Islet of Langerhans (tissue), 1 donor: ENCODE measurements around the gene GPHB5.
"Not testable (repeated sequence)": the region's sequence is repeated elsewhere in the genome, so short reads cannot be mapped to it uniquely, and the experiment has no call there.

Source experiments
- FAIRE-seq: peaks from one replicate; lab custom pipeline; 2011; peaks lifted over from hg19 to GRCh38; lab: Jason Lieb, UNC

GPHB5 gene

DNA sequence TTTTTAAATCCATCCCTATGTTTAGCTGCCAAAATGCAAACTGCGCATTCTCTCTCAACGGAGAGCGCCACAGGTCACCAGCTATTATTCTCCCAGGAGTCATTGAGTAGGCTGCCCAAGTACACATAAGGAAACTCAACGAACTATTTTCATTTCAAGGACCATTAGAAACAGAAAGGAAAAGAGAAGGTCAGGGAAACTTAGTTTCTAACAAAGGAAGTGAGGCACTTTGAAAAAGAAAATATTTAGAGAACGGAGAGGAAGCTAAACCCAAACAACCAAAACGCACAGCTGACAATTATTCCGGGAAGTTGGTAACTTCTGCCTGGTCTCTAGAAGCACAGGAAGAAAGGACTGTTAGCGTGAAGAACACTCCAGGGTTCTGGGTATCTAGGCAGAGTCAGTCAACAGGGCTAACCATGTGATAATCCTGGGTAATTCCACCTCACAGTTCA, 23.5 kb downstream of the GPHB5 start:
- FAIRE-seq: no peak

DNA sequence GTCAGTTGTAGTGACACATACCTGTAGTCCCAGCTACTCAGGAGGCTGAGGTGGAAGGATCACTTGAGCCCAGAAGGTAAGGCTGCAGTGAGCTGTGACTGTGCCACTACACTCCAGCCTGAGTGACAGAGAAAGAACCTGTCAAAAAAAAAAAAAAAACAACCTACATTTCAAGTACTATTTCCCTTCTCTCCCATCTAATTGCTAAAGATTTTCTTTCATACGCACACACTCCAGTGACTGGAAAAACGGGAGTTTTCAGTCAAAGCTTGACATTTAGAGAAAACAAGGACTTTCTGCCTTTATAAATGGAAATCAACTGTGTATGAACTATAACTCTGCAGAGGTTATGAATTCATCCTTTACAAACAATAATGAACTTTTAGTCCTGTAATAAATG, 25.9 kb downstream of the GPHB5 start:
- FAIRE-seq: no peak

DNA sequence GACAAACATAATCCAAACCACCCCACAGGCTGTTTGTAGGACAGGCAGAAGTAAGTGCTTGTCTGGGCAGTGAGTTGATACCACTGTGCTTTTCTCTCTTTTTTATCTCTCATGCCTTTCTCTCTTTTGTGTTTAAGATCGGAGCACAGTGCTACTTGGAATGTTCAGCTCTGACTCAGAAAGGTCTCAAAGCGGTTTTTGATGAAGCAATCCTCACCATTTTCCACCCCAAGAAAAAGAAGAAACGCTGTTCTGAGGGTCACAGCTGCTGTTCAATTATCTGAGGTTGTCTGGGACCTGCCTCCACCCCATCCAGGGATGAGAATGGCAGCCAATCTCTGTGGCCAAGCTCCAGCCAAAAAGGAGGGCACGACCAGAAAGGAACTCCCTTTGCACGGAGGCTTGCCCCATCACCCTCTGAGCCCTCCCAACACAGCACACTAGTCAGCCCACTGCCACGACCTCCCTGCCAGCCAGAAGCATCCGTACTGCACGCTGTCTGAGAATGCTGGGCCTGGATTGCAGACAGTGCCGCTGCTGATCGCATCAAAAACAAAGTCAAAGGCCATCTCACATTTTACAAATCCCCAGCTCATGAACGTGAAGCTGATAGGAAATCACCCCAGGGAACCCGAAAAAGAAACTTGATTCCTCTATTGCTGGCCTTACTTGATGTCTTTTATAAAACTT, 27.8 kb downstream of the GPHB5 start:
- FAIRE-seq: no peak

DNA sequence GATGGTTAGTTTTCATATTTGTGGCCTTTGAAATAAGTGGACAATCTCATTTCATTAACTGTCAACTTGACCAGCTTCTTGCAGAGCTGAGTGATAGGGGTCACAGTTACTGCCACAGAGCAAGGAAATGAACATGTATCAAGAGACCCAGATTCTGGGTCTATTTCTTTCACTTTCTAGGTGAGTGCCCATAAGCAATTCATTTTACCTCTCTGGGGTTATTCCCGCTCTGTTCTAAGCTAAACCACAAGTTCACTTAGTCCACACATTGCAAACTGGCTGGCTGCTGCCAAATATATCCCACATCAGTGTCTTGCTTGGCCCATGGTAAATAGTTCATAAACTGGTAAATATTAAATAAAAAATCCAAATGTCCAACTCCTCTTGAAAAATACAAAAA, 29.9 kb downstream of the GPHB5 start:
- FAIRE-seq: no peak

DNA sequence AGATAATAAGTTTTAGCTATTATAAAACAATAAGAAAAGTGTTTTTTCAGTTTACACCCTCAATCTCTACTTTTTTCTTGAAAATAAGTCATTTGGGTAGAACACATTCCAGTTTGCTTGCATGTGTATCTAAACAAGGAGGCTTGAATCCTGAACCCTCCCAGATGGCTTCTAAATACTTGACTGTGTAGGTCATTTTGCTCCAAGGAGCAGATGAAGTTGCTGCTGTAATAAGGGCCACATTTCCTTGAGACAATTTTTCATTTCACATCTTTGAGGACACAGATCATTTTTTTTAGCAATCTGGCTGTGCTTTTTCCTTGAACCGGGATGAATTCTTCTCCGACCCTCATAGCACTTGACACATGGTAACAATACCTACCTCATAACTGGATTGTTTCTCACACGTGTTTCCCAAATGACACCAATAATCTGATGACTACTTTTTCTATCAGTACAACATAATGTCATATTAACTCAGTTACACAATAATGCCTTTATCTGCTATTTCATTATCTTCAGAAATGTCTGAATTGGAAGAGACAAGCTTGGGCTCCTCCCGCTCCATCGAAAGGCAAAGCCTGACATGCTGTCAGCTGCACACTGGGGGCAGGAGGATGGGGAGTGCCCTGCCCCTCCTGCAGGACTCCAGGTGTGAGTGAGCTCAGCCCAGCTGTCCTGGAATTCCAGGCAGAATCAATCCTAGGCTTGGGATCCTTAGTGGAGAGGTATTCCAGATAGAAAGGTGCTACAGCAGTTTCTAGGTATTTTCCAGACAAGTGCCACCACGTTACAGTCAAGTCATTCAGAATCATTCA, 30.9 kb downstream of the GPHB5 start:
- no peak for FAIRE-seq

DNA sequence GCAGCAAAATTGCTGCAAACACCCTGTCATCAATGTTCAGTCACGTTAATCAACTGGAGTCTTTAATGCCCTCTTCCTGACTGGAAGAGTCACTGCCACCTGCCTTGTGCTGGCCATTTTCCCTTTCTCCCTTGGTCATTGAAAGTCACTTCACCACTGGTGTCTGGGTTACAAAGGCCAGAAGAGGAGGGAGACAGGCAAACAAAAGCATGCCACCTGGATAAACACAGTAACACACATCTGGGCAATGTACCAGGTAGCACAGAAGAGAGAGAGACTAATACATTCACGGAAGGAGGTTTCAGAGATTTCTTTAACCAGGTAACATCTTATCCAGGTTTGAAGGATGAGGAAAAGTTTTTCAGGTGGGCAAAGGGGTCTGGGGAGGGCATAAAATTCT, 32.7 kb downstream of the GPHB5 start:
- FAIRE-seq: no peak

DNA sequence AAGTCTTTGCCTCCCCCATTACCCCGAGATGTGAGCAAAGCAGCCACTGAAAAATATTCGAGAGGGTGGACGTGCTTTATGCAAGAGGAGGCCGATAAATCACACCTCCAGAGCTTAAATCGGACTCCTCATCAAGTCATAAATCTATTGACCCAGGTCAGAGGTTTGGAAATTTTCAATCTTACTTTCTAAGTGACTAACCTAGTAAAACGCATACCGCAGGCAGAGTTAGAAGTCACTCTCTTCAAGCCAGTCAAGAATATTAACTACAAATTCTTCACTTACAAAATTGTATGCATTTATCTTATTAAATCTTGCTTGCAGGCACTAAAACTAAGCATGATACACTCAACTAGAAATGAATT, 34.9 kb downstream of the GPHB5 start:
- FAIRE-seq: no peak

DNA sequence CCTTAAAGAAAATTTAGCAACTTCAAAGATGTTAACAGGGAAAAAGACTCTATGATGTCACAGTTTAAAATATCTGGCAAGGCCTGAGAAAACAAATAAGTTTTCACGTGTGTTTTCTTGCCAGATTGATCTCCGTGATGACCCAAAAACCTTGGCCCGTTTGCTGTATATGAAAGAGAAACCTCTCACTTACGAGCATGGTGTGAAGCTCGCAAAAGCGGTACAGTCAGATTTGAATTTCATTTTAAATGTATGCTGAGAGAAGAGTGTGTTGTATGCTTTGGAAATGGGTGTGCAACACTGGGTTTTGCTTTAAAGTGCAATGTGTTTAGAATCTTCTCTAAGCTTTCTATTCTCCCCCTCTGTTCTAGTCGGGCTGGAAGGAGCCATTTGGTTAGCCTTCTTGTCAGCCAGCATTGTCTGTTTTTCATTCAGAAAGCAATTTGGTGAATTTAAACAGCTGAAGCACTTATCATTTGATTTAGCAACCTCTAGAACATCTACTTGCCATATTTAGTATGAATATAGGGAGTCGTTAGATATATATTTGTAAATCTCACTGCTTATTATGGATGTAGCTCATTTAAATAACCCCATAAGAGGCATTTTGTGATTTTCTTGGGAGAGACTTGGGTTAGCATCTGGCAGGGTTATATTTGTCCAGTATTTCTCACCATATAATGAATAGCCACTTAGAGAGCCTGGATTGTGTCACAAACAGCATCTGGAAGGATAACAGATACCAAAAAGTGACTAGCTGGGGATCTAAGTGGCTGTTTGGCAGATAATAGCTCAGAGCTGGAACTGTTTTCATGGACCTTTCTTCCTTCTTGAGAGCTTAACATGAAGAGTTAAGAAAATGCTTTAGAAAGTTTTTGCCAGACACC, 35.5 kb downstream of the GPHB5 start:
- no peak for FAIRE-seq

DNA sequence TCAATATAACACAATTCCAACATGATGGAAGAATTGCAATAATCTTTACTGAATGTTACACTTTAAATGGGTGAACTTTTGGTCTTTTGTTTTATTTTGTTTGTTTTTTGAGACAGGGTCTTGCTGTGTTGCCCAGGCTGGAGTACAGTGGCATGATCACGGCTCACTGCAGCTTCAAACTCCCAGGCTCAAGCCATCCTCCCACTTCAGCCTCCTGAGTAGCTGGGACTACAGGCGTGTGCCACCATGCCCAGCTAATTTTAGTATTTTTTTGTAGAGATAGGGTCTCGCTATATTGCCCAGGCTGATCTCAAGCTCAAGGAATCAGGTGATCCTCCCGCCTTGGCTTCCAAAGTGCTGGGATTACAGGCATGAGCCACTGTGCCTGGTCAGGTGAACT, 38.8 kb downstream of the GPHB5 start:
- FAIRE-seq: not testable (repeated sequence)

DNA sequence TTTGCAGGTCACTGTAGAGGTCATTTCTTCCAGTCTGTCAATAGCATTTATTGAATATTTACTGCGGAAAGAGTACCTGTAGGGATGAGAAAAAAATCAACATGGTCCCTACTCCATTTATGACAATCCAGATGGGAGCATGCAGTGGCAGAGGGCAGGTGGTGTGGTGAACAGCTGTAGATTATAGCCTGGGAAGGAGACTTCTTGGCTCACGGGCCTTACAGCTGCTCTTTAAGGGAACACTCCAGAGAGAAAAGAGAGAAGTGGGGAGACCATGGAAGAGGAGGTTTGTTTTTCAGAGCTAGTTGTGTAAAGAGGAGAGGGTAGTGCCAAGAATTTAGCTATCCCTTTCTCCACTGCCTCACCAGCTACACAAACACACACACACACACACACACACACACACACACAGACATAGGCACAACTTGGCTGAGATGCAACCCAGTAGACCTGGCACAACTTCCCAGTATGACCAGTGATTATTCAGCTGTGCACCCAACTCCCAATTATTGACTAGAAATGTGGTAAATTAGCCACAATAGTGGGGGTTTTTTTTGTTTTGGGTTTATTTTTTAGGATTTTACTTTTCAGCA, 41.0 kb downstream of the GPHB5 start:
- FAIRE-seq: no peak

DNA sequence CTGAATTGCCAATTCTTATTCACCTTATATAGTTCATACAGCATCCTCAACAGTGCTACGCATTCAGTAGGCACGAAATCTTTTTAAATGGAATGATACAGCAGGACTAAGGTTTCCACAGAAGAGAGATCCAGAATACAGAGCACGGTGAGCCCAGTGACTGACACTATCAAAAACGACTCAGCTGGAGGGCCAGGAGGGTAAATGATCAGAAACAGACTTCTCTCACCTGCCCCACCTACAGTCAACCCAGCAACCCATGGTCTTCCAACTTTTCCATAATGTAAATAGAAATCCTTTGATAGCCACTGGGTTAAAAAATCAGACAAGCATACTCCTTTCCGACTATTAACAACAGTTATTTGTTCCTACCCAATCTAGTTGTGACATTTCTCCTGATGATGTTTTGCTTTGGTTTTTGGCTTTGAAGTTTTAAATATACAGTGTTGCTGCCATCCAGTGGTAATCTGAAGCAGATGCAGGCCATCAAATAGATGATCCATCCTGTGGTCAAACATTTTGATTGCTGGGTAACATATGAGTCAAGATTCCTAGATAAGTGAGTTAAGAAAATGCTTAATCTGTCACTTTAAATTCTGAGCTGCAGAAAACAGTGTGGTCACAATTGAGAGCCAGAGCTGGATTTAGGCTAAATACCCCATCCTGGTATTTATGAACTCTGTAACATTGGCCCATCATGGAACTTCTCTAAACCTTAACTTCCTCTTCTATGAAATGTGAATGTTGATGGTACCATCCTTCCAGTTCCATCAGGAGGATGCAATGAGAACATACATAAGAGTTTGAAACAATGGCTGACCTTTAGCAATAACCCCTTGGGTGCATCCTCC, 42.0 kb downstream of the GPHB5 start:
- peak; percentile 99 for FAIRE-seq

DNA sequence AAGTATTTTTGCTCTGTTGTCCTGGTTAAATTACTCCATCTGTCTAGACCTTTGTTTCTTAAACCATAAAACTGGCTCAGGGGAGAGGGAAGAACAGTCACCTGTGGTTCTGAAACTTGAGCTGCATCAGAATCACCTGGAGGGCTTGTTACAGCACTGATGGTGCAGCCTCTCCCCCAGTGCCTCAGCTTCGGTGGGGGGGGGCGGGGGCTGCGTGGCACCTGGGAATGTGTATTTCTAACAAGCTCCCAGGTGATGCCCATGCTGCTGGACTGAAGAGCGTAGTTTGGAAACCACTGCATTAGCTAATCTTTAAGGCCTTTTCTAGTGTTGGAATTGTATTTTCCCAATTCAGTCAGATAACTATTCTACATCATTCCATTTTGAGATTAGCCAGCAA, 42.7 kb downstream of the GPHB5 start:
- no peak for FAIRE-seq

DNA sequence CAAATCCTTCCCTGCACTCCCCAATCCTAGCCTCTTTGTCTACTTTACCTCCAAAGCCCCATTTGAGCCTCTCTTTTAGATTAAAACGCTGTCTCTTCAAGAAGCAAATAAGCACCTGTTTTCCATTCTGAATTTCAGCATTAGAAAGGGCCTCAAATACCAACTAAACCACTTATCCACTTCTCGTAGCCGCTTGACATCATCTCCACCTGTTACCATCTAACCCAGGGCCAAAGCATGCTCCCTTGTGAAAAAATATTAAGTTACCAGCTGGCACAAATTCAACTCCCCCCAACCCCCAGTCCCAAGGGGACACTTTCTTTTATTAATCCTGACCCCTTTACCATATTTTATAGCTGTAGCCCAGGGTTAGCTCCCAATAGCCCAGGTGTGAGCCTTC, 43.1 kb downstream of the GPHB5 start:
- FAIRE-seq: no peak

DNA sequence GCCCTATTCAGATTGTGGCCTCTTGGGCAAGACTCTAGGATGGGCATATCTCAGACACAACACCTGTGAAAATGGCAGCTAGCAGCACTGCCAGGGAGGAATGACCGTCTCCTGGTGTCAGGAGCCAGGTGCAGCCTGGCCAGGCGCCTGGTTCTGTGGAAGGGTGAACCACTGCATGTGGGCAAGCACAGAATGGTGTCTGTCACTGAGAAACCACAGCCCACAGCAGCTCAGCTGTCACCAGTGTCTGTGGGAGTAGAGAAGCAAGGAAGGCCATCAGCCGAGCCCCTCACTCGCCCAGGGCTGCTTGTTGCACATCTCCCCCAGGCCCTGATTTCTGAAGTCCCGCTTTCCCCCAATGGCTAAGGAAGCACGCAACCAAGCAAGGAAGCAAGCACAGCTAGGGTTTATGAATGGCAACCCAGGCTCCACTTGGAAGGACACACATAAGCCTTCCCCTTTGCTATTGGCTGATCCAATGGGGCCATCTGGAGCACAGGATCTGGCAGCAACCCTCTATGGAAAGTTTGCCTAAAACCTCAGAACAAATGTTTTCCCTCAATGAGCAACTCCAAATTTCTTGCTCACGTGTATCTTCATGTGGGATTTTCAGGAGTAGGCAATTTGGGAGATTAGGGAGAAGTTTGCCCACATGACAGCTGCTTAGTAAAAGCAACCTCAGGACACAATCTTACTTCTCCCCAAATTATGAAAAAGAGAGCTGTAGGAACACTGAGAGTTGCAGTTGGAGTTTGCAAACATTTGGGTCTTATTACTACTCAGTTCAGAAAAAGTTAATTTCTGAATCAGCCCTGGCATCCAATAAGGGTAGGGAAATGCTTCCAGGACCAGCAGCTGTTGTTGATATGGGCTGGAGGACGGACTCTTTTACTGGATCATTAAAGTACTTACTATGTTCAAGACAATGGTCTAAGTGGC, 44.7 kb downstream of the GPHB5 start:
- no peak for FAIRE-seq

DNA sequence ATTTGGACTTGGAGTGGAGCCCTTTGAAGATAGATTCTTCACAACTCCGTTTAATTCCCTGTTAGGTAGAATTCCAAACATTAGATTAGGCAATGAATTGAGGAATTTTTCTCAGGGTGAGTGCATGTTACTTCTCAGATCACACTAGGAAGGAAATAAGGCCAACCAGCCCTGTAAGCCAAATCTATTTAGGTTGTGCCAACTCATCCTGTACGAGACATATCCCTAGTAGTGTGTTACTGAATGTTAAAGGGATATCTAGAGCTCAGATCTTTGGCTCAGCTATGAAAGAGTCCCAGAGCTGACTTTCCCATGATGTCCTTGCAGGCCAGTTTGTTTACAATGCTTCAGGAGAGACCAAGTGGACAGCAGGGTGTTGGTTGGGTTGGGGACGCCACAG, 45.6 kb downstream of the GPHB5 start:
- no peak for FAIRE-seq

DNA sequence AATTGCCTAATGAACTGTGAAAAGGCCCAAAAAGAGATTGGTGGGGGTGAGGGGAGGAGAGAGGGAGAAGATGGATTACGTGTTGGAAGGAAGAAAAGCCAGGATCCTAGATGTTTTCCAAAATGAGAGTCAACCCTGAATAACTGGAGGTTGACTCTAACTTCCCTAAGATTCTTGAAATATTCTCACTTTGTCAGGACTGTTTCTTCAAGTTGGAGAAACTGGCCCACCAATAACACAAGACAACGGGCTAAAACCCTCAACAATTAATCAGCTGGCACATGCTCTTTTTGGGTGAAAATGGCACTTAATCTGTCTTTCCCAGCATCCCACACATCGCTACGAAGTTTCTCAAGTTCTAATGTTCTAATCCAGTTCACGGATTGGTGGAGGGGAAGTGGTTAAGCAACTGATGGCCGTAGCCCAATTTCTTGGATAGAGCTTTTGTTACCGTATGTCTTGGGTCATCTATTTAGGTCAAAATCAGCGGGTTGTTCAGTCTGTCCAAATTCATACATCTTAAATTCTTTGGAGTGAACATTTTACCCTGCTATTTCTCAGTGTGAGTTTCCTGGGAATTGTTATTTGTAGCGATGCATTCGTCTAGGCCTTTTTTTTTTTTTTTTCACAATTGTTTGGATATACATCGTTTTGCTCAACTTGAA, 49.0 kb downstream of the GPHB5 start:
- FAIRE-seq: no peak

DNA sequence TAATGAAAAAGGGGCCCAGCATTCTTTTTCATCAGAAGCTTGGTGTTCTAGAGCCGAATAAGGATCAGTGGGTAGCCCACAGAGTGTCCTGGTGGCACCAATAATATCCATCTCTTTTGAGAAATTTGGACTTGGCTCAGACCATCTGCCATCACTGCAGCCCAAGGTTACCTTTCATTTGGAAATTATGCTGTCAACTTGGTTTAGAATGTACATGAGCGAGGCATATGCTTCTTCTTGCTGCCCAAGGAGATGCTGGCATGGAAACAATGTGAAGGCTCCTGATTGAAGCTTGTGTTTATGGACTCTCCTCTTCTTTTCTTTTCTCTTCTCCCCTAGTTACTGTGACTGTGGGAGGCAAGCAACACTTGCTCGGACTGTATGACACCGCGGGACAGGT, 50.0 kb downstream of the GPHB5 start:
- FAIRE-seq: no peak

DNA sequence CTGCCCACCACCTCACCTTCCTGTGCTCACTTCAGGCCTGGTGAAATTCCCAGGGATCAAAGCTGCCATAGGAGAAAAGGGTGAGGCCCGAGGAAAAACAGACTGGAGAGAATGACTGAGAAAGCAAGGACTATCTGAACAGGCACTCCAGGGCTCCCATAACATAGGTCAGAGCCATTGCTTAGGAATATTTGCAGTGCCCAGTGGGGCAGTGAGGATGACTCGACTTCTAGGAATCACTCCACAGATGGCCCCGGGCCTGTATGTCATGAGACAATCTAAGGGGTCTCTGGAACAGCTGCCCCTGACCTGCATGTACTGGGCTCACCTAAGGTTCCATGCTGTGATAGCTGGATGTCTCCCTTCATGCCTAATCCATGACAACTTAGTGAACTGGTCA, 51.6 kb downstream of the GPHB5 start:
- FAIRE-seq: no peak

DNA sequence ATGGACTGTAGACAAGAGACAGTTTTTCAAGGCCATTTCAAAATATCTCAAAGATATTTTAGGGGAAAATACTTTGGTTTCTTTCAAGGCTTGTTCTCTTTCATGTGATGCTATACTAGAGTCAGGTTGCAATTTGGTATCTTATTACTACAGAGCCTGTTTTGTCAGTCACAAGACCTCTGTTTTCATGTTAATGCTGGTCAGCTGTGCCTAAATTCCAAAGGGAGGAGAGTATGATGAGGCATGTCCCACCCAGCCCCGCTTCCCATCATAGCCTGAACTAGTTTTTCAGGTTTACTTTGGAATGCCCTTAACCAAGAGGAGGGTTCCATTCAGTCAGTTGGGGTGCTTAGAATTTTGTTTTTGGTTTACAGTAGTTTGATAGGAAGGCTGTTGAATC, 52.6 kb downstream of the GPHB5 start:
- FAIRE-seq: no peak
